Peyer's patch (tissue), 4 donors: ENCODE results near the gene SLC2A1. TPM values are rescaled to one million over a fixed set of nuclear protein-coding genes. Genes with fewer than 3 reads are reported as not detected.

Experiments used
- DNase-seq, 3 donors: peaks; one replicate each; pipeline ENCODE4 v3.0.0-alpha.2; 2017 to 2019
- H3K27ac ChIP-seq, 4 donors: fragments of 200-600 bp; sonication (generic); one replicate each; pipeline ENCODE4 v1.5.1; 2016 to 2019
- H3K27me3 ChIP-seq, 2 donors: fragments of 200-600 bp; sonication (generic); one replicate each; pipeline ENCODE4 v1.5.1; 2019
- H3K36me3 ChIP-seq, 3 donors: fragments of 200-600 bp; sonication (generic); one replicate each; pipeline ENCODE4 v1.5.1; 2016 to 2019
- H3K4me1 ChIP-seq, 4 donors: fragments of 200-600 bp; sonication (generic); one replicate each; pipeline ENCODE4 v1.5.1; 2016 to 2019
- H3K4me3 ChIP-seq, 4 donors: fragments of 200-600 bp; sonication (generic); 1 replicate in 3 of 4; 2 replicates in 1 of 4; pipeline ENCODE4 v1.5.1; 2016 to 2019; ENCODE audit warnings: mild to moderate bottlenecking in 1 of 4
- H3K9me3 ChIP-seq, 4 donors: fragments of 200-600 bp; sonication (generic); one replicate each; pipeline ENCODE4 v1.5.1; 2016 to 2019; ENCODE audit warnings: mild to moderate bottlenecking in 1 of 4
- CTCF ChIP-seq, 6 experiments: fragments of 450-650 bp in 4 of 6; fragments of 200-600 bp in 2 of 6; sonication (generic) in 1 of 6; IDR thresholded peaks; one replicate each; pipeline ENCODE4 v1.5.1; 2017 to 2019; ENCODE audit warnings: antibody characterized with exemption in 6 of 6, mild to moderate bottlenecking in 3 of 6, moderate library complexity in 1 of 6
- POLR2A ChIP-seq, 2 donors: fragments of 450-650 bp; IDR thresholded peaks; one replicate each; pipeline ENCODE4 v1.5.1; 2017; ENCODE audit warnings: antibody characterized with exemption in 2 of 2, mild to moderate bottlenecking in 2 of 2, moderate library complexity in 2 of 2
- total RNA-seq, 4 donors: library from RNA; depleted of rRNA; stranded (reverse); fragments of >200 nt; gene quantifications; one replicate each; pipeline ENCODE4 v1.1.0, GENCODE V29; 2016

SLC2A1 gene
- total RNA-seq, 4 donors from 2014 or later = 15.7 to 35.7 (median 32.3) TPM

DNA sequence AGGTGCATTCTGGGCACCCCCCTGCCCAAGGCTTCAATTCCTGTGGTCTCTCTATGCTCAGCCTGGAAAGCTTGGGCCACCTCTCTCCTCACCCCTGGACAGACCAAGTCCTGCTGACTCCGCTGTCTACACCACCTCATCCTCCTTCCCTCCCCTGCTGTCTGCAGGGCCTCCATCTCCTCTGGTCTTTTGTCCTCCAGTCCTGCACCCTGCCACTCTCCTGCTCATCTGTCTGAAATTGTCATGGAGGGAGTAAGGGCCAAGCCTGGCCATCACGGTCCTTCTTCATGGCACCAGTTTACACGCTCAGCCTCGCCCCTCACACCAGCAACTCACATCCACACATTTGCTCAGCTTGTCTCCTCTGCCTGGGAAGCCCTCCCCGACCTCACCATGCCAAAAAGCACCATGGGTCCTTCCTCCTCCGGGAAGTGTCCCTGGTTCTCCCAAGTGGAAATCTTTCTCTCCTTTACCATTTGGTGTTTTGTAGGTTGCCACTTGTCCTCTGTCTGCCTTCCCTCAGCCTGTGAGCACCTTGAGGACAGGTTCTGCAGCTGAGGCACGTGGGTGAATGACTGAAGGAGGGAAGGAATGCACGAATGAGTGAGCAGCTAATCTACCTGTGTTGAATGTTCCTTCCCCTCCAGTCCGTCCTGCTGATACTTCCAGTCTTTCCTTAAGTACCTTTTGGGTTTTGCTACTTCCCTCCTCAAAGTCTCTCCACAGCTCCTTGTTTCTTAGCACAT is 2.1 kb upstream of the SLC2A1 start:
- Histone ChIP-seq H3K4me3 (no peak overlapping the region), H3K27me3 (no peaks in the 10 kb centered on the region), H3K9me3 (no peaks in the 10 kb centered on the region), H3K27ac (no peak overlapping the region), H3K4me1 (peaks cover 0 to 38% (median 0%) of the 10 kb centered on the region in 4 donors), H3K36me3 (no peaks in the 10 kb centered on the region)
- TF ChIP-seq CTCF (IDR thresholded peaks at IDR 0.05) = no peak
- no peak for DNase-seq

GRCh38 chr1:42960122-42960390 is 1.4 kb upstream of the SLC2A1 start:
- Histone ChIP-seq H3K4me3 (no peak overlapping the region), H3K4me1 (peaks cover 0 to 38% (median 2%) of the 10 kb centered on the region in 4 donors), H3K27me3 (no peaks in the 10 kb centered on the region), H3K36me3 (no peaks in the 10 kb centered on the region), H3K27ac (no peak overlapping the region), H3K9me3 (no peaks in the 10 kb centered on the region)
- no peak for DNase-seq
- TF ChIP-seq POLR2A (IDR thresholded peaks at IDR 0.05) = no peak
- TF ChIP-seq CTCF (IDR thresholded peaks at IDR 0.05) = no peak

DNA sequence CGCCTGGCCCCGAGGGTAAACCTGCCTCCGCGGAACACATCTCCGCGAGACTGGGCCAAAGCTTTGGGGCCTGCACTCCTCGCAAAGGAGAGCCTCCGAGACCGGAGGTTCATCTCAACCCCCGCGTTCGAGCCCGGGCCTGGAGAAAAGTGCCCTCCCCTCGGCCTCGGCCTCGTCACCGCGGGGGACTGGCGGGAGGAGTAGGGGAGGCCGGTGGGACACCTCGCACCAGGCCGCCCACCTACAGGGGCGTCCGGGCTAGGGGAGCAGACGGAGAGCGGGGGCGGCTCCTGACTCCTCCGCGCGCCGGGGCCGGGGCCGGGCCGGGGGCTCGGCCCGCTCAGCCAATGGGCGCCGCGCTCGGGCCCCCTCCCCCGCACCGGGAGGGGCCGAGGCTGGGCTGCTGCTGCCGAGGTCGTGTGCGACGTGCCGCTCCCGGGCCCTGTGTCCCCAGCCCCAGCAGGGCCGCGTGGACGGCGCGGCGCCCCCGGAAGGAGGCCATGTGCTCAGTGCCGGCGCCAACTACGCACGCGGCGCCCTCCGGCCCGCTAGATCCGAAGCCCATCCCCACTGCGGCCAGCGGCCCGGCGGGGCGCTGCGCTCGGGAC is 684 bp downstream of the SLC2A1 start:
- H3K4me3 ChIP-seq = peak overlapping the region; percentile 72 to 99 (median 86)
- peak overlapping the region; percentile 85 to 99 (median 87) for H3K27ac ChIP-seq
- H3K36me3 ChIP-seq = no peaks in the 10 kb centered on the region
- peak; percentile 66 to 77 (median 69) for DNase-seq
- peaks cover 0 to 28% (median 12%) of the 10 kb centered on the region in 4 donors for H3K4me1 ChIP-seq
- TF ChIP-seq POLR2A (IDR thresholded peaks at IDR 0.05) (no peak), CTCF (IDR thresholded peaks at IDR 0.05) (peak in 1 of 6 experiments; percentile 14)
- no peaks in the 10 kb centered on the region for H3K9me3 ChIP-seq
- no peaks in the 10 kb centered on the region for H3K27me3 ChIP-seq

- Histone ChIP-seq H3K36me3 (no peaks in the 10 kb centered on the region), H3K27me3 (no peaks in the 10 kb centered on the region), H3K27ac (peak overlapping the region; percentile 85 to 99 (median 87)), H3K4me1 (peaks cover 0 to 27% (median 17%) of the 10 kb centered on the region in 4 donors), H3K4me3 (peak overlapping the region; percentile 72 to 99 (median 86)), H3K9me3 (no peaks in the 10 kb centered on the region)
- TF ChIP-seq CTCF (IDR thresholded peaks at IDR 0.05) = no peak
- TF ChIP-seq POLR2A (IDR thresholded peaks at IDR 0.05) = no peak
- peak in 1 of 3 donors; percentile 70 for DNase-seq
Measured at GRCh38 chr1:42957229-42957879, 1.3 kb downstream of the SLC2A1 start.

DNA sequence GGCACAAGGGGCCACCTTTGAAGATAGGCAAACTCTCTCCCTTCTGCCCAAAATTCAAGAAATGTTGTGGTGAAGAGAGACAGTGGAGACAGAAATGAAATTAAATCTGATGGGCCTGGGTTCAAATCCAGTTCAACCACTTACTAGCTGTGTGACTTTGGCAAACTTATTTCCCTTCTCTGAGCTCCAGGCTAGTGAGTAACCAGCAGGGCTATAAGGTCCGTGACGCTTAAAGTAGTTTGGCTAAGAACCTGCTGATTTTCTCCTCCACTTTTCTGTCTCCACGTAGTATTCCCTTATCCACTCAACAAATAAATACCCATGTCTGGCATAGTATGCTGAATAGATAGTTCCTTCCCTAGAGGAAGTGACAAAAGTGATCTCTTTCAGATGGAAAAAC is 1.9 kb downstream of the SLC2A1 start:
- Histone ChIP-seq H3K4me1 (peaks cover 0 to 31% (median 23%) of the 10 kb centered on the region in 4 donors), H3K36me3 (no peaks in the 10 kb centered on the region), H3K27ac (peak overlapping the region; percentile 38 to 99 (median 86)), H3K9me3 (no peaks in the 10 kb centered on the region), H3K4me3 (peak overlapping the region; percentile 72 to 99 (median 86)), H3K27me3 (no peaks in the 10 kb centered on the region)
- DNase-seq = no peak
- TF ChIP-seq CTCF (IDR thresholded peaks at IDR 0.05) = no peak
- TF ChIP-seq POLR2A (IDR thresholded peaks at IDR 0.05) = no peak
